CD8-positive, alpha-beta memory T cell (primary cell): ENCODE data around the gene OLFM3. TPM values are rescaled to one million over a fixed set of nuclear protein-coding genes. Genes with fewer than 3 reads are reported as not detected.

Experiments
- CTCF ChIA-PET: fragments of 350-600 bp; sonication (Branson Sonifier 250); formaldehyde crosslinking; loops from one replicate; lab custom pipeline; 2021; ENCODE audit warnings: antibody characterized with exemption; lab: Charles Lee
- POLR2A ChIA-PET: fragments of 350-600 bp; sonication (Branson Sonifier 250); formaldehyde crosslinking; loops from one replicate; lab custom pipeline; 2021; ENCODE audit warnings: antibody characterized with exemption; lab: Charles Lee
- DNase-seq, 5 donors: peaks; one replicate each; pipeline versions ENCODE4 v3.0.0 to v3.0.0-alpha.2; 2020 to 2022; ENCODE audit warnings: mixed read lengths in 1 of 5
- H3K27ac ChIP-seq: one replicate; pipeline ENCODE4 v1.7.0; 2013; ENCODE audit warnings: low read depth, mild to moderate bottlenecking, low read length, moderate library complexity
- H3K27me3 ChIP-seq: 2 replicates; pipeline ENCODE4 v1.7.0; 2013; ENCODE audit warnings: low read length, mild to moderate bottlenecking; ENCODE audit not compliant: insufficient read depth, poor library complexity, severe bottlenecking
- H3K36me3 ChIP-seq: 2 replicates; pipeline ENCODE4 v1.7.0; 2013; ENCODE audit warnings: mild to moderate bottlenecking, low read length, moderate library complexity; ENCODE audit not compliant: insufficient read depth
- H3K4me1 ChIP-seq: 2 replicates; pipeline ENCODE4 v1.7.0; 2013; ENCODE audit warnings: mild to moderate bottlenecking, low read length, moderate library complexity; ENCODE audit not compliant: insufficient read depth
- H3K4me3 ChIP-seq: 2 replicates; pipeline ENCODE4 v1.7.0; 2013; ENCODE audit warnings: mild to moderate bottlenecking, low read length
- H3K9me3 ChIP-seq: 2 replicates; pipeline ENCODE4 v1.7.0; 2013; ENCODE audit warnings: mild to moderate bottlenecking, low read length
- H3K27ac Mint-ChIP-seq, 8 donors: one replicate each; pipeline ENCODE4 v1.8.0; 2020 to 2021; ENCODE audit warnings: mixed read lengths in 8 of 8, mild to moderate bottlenecking in 6 of 8, inconsistent platforms in 3 of 8, moderate library complexity in 3 of 8
- H3K27me3 Mint-ChIP-seq, 2 donors: one replicate each; pipeline ENCODE4 v1.8.0; 2020 to 2021; ENCODE audit warnings: mixed read lengths in 2 of 2, mild to moderate bottlenecking in 1 of 2, moderate library complexity in 1 of 2
- H3K36me3 Mint-ChIP-seq, 3 donors: one replicate each; pipeline ENCODE4 v1.8.0; 2020 to 2021; ENCODE audit warnings: mixed read lengths in 3 of 3, inconsistent platforms in 1 of 3, mild to moderate bottlenecking in 1 of 3
- H3K4me1 Mint-ChIP-seq, 3 donors: one replicate each; pipeline ENCODE4 v1.8.0; 2020 to 2021; ENCODE audit warnings: mixed read lengths in 3 of 3, inconsistent platforms in 1 of 3, mild to moderate bottlenecking in 1 of 3
- H3K4me3 Mint-ChIP-seq, 7 donors: one replicate each; pipeline ENCODE4 v1.8.0; 2020 to 2021; ENCODE audit warnings: mixed read lengths in 7 of 7, mild to moderate bottlenecking in 6 of 7, moderate library complexity in 4 of 7, inconsistent platforms in 2 of 7
- H3K9me3 Mint-ChIP-seq, 5 donors: one replicate each; pipeline ENCODE4 v1.8.0; 2020 to 2022; ENCODE audit warnings: mixed read lengths in 5 of 5, mild to moderate bottlenecking in 3 of 5, moderate library complexity in 2 of 5, inconsistent platforms in 1 of 5
- polyA plus RNA-seq: library from polyadenylated mRNA; unstranded; fragments of 300-500 nt; fragmentation: Illumina TruSeq; gene quantifications from one replicate; pipeline ENCODE4 v1.2.3, GENCODE V29; 2021
- total RNA-seq, 2 experiments: library from RNA; stranded (reverse); gene quantifications; one replicate each; pipeline ENCODE4 v1.2.3, GENCODE V29; 2021

Gene OLFM3
- total and polyA plus RNA-seq, 3 experiments from 2014 or later, result not detected

DNA sequence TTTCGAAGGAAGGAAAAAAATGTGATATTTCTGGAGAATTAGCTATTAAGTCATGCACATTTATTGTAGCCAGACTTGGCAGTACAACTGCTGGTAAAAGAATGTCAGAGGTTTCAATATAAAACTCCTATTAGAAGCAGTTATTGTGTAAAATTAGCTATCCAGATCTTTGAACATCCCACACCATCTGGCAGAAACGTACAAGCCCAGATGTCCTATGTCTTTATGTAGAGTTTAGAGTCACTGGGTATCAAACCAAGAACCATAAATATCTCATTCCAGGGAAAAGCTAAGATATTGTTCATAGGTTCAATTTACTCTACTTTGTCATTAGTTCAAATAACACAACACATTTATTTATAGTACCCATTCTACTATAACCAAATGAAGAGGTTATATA, 31.4 kb downstream of the OLFM3 start:
- Histone ChIP-seq H3K27me3 (no peaks in the 10 kb centered on the region), H3K4me3 (no peak overlapping the region), H3K4me1 (no peaks in the 10 kb centered on the region), H3K27ac (no peak overlapping the region), H3K36me3 (no peaks in the 10 kb centered on the region), H3K9me3 (no peaks in the 10 kb centered on the region)
- H3K27me3 Mint-ChIP-seq, result no peaks in the 10 kb centered on the region
- ChIA-PET CTCF (no interaction called here), POLR2A (no interaction called here)
- no peaks in the 10 kb centered on the region for H3K4me1 Mint-ChIP-seq
- H3K36me3 Mint-ChIP-seq, result no peaks in the 10 kb centered on the region
- no peak for DNase-seq
- H3K9me3 Mint-ChIP-seq, result peaks cover 0 to 6% (median 0%) of the 10 kb centered on the region in 5 donors
- H3K27ac Mint-ChIP-seq, result no peak overlapping the region
- no peak overlapping the region for H3K4me3 Mint-ChIP-seq

- Histone ChIP-seq H3K9me3 (no peaks in the 10 kb centered on the region), H3K27me3 (no peaks in the 10 kb centered on the region), H3K4me1 (no peaks in the 10 kb centered on the region), H3K27ac (no peak overlapping the region), H3K36me3 (no peaks in the 10 kb centered on the region), H3K4me3 (no peak overlapping the region)
- ChIA-PET POLR2A (no interaction called here), CTCF (no interaction called here)
- Mint-ChIP-seq H3K27ac (no peak overlapping the region), H3K4me3 (no peak overlapping the region), H3K36me3 (no peaks in the 10 kb centered on the region), H3K4me1 (no peaks in the 10 kb centered on the region), H3K27me3 (no peaks in the 10 kb centered on the region), H3K9me3 (peaks cover 0 to 5% (median 0%) of the 10 kb centered on the region in 5 donors)
- no peak for DNase-seq
Observed at GRCh38 chr1:101964708-101965107, 32.0 kb downstream of the OLFM3 start.

DNA sequence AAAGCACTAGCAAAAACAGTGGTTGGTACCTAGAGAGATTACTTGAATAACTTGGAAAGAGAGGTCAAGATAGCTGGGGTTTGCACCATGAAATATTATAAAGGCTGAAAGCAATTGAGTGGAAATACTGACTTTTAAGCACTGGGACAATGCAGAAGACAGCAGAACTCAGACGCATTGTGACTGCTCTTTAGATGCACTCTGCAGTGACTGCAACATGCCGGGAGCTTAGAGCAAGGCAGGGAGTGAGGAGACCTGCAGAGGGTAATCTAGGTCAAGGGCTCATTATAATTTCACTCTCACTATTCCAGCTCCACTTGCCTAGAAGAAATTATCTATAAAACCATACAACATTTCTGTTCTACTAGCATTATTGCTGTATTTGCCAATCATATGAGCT, 36.6 kb downstream of the OLFM3 start:
- Mint-ChIP-seq H3K4me1 (no peaks in the 10 kb centered on the region), H3K36me3 (no peaks in the 10 kb centered on the region), H3K9me3 (peaks cover 0 to 6% (median 0%) of the 10 kb centered on the region in 5 donors), H3K27ac (no peak overlapping the region), H3K4me3 (no peak overlapping the region), H3K27me3 (peaks cover 0 to 2% of the 10 kb centered on the region in 2 donors)
- no peak for DNase-seq
- Histone ChIP-seq H3K36me3 (no peaks in the 10 kb centered on the region), H3K27ac (no peak overlapping the region), H3K4me1 (no peaks in the 10 kb centered on the region), H3K9me3 (no peaks in the 10 kb centered on the region), H3K4me3 (no peak overlapping the region), H3K27me3 (no peaks in the 10 kb centered on the region)
- ChIA-PET CTCF (no interaction called here), POLR2A (no interaction called here)

DNA sequence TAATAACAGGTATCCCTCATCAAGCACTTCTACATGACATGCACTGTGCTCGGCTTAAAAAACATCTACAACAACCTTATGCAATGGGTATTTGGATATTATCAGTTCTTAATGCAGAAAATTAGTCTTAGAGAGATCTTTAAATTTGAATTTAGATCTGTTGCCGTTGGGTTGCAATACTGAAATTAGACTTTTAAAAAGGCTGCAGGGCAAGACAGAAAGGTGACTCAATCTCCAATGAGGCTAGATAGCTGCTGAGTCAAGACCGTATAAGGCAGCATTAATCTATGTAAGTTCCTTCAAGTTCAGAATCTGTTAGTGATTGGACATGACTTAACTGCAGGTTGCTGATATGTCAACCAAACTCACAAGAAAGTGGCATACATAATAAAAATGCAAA, 37.3 kb downstream of the OLFM3 start:
- no peak overlapping the region for H3K27ac ChIP-seq
- ChIA-PET CTCF (no interaction called here), POLR2A (no interaction called here)
- Mint-ChIP-seq H3K9me3 (peaks cover 0 to 6% (median 0%) of the 10 kb centered on the region in 5 donors), H3K36me3 (no peaks in the 10 kb centered on the region), H3K4me1 (no peaks in the 10 kb centered on the region), H3K27ac (no peak overlapping the region), H3K4me3 (no peak overlapping the region), H3K27me3 (peaks cover 0 to 2% of the 10 kb centered on the region in 2 donors)
- H3K27me3 ChIP-seq, result no peaks in the 10 kb centered on the region
- H3K4me3 ChIP-seq, result no peak overlapping the region
- DNase-seq, result no peak
- no peaks in the 10 kb centered on the region for H3K36me3 ChIP-seq
- no peaks in the 10 kb centered on the region for H3K4me1 ChIP-seq
- no peaks in the 10 kb centered on the region for H3K9me3 ChIP-seq

DNA sequence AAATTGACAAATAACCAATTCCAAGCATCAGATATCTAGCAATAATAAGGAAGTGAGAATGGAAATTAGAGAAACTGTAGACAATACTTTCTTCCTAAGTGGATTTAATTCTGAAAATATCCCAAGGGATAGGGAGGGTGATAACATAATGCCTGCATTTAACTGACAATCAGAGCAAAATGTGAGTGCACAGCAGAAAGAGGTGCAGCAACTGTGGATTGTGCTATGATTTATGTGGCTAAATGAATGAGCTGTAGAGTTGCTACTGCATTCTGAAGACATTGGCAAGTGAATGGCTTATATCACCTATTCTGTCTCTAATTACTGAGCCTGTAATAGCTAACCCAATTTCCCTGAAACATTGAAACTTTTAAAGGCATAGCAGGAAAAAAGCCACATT, 39.0 kb downstream of the OLFM3 start:
- H3K36me3 Mint-ChIP-seq, result no peaks in the 10 kb centered on the region
- peaks cover 0 to 2% of the 10 kb centered on the region in 2 donors for H3K27me3 Mint-ChIP-seq
- POLR2A ChIA-PET, result no interaction called here
- H3K4me3 Mint-ChIP-seq, result no peak overlapping the region
- no peak overlapping the region for H3K27ac Mint-ChIP-seq
- no peaks in the 10 kb centered on the region for H3K36me3 ChIP-seq
- H3K4me1 ChIP-seq, result no peaks in the 10 kb centered on the region
- DNase-seq, result no peak
- H3K4me3 ChIP-seq, result no peak overlapping the region
- no peaks in the 10 kb centered on the region for H3K27me3 ChIP-seq
- no peaks in the 10 kb centered on the region for H3K4me1 Mint-ChIP-seq
- no peaks in the 10 kb centered on the region for H3K9me3 ChIP-seq
- CTCF ChIA-PET, result interaction anchor here (0.6 kb wide), 1 partner anchor 11 kb away, joined by 3 read pairs; no protein-coding TSS in a partner anchor
- no peak overlapping the region for H3K27ac ChIP-seq
- H3K9me3 Mint-ChIP-seq, result peaks cover 0 to 6% (median 0%) of the 10 kb centered on the region in 5 donors

DNA sequence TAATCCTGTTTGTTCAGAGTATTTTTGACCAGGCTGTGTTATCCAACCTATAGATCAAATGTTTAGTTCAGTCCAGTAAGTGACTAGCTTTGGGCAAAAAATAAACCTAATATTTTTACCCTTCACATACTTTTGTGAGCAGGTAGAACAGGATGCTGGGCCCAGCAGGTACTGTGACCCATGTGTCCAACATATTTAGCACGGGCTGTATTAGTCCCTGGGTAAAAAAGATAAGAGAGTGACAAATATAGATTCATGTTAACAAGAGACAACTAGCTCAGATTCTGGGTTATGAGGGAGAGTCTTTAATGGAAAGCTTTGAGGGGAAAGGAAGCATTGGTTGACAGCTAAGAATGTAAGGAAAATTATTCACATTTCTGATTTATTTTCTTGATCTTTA, 43.1 kb downstream of the OLFM3 start:
- Histone ChIP-seq H3K36me3 (no peaks in the 10 kb centered on the region), H3K4me1 (no peaks in the 10 kb centered on the region), H3K4me3 (no peak overlapping the region), H3K27me3 (no peaks in the 10 kb centered on the region), H3K27ac (no peak overlapping the region), H3K9me3 (no peaks in the 10 kb centered on the region)
- ChIA-PET POLR2A (no interaction called here), CTCF (no interaction called here)
- H3K4me1 Mint-ChIP-seq, result no peaks in the 10 kb centered on the region
- no peaks in the 10 kb centered on the region for H3K36me3 Mint-ChIP-seq
- H3K4me3 Mint-ChIP-seq, result no peak overlapping the region
- peaks cover 0 to 2% of the 10 kb centered on the region in 2 donors for H3K27me3 Mint-ChIP-seq
- no peak for DNase-seq
- H3K9me3 Mint-ChIP-seq, result peaks cover 0 to 13% (median 0%) of the 10 kb centered on the region in 5 donors
- no peak overlapping the region for H3K27ac Mint-ChIP-seq

GRCh38 chr1:101945884-101946283, 50.8 kb downstream of the OLFM3 start:
- POLR2A ChIA-PET, result no interaction called here
- no peak for DNase-seq
- Mint-ChIP-seq H3K27ac (no peak overlapping the region), H3K9me3 (peaks cover 0 to 6% (median 0%) of the 10 kb centered on the region in 5 donors), H3K4me3 (no peak overlapping the region), H3K27me3 (no peaks in the 10 kb centered on the region), H3K4me1 (no peaks in the 10 kb centered on the region), H3K36me3 (no peaks in the 10 kb centered on the region)
- Histone ChIP-seq H3K27me3 (no peaks in the 10 kb centered on the region), H3K27ac (no peak overlapping the region), H3K4me1 (no peaks in the 10 kb centered on the region), H3K9me3 (no peaks in the 10 kb centered on the region), H3K36me3 (no peaks in the 10 kb centered on the region), H3K4me3 (no peak overlapping the region)
- CTCF ChIA-PET, result no interaction called here

DNA sequence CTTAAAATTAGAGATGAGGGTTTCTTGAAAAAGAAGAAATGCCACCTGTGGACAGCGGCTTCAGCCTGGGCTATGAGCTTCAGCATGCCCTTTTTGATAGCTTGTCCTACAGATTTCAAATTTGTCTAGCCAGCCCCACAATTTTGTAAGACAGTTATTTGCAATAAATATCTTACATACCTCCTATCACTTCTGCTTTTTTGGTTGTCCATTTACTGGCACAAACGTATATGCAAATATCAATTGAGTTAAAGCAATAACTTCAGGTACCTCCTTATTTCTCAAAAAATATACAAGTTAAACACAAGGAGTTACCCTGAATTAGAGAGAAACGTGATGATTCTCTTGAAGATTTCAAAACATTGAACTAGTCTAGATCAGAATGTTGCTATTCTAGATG, 53.5 kb downstream of the OLFM3 start:
- no peaks in the 10 kb centered on the region for H3K9me3 ChIP-seq
- ChIA-PET CTCF (no interaction called here), POLR2A (no interaction called here)
- H3K9me3 Mint-ChIP-seq, result no peaks in the 10 kb centered on the region
- H3K4me1 ChIP-seq, result no peaks in the 10 kb centered on the region
- no peak overlapping the region for H3K4me3 ChIP-seq
- no peaks in the 10 kb centered on the region for H3K4me1 Mint-ChIP-seq
- H3K27me3 ChIP-seq, result no peaks in the 10 kb centered on the region
- no peak overlapping the region for H3K27ac ChIP-seq
- no peaks in the 10 kb centered on the region for H3K27me3 Mint-ChIP-seq
- no peak overlapping the region for H3K27ac Mint-ChIP-seq
- no peak for DNase-seq
- no peak overlapping the region for H3K4me3 Mint-ChIP-seq
- H3K36me3 Mint-ChIP-seq, result no peaks in the 10 kb centered on the region
- H3K36me3 ChIP-seq, result no peaks in the 10 kb centered on the region
